ENCODE results near the gene SRSF3.

GRCh38 chr6:36586606-36587005 is 7.6 kb upstream of the SRSF3 start:
- TF ChIP-seq CTCF (IDR thresholded peaks at IDR 0.05; ENCODE audit: insufficient read depth, low read length, poor library complexity, severe bottlenecking) = no peak
- TF ChIP-seq EZH2phosphoT487 (conservative IDR thresholded peaks at IDR 0.05; ENCODE audit: low read length) = no peak

All from SU-DHL-6 (cell line).